Vagina (tissue), 2 donors: ENCODE data around the gene REX1BD. TPM values are rescaled to one million over a fixed set of nuclear protein-coding genes. Genes with fewer than 3 reads are reported as not detected.

ENCODE experiments used
- DNase-seq, 2 donors: peaks; one replicate each; pipeline ENCODE4 v3.0.0-alpha.2; 2017; ENCODE audit errors: extremely low spot score in 2 of 2
- H3K27ac ChIP-seq: fragments of 200-600 bp; sonication (generic); one replicate; pipeline ENCODE4 v1.5.1; 2019
- H3K27me3 ChIP-seq: fragments of 200-600 bp; sonication (generic); one replicate; pipeline ENCODE4 v1.5.1; 2019
- H3K36me3 ChIP-seq, 2 donors: fragments of 200-600 bp; sonication (generic); one replicate each; pipeline ENCODE4 v1.5.1; 2017 to 2019
- H3K4me1 ChIP-seq: fragments of 200-600 bp; sonication (generic); one replicate; pipeline ENCODE4 v1.5.1; 2019
- H3K4me3 ChIP-seq, 2 donors: fragments of 200-600 bp; sonication (generic); 1 replicate in 1 of 2; 2 replicates in 1 of 2; pipeline ENCODE4 v1.5.1; 2016 to 2019
- H3K9me3 ChIP-seq: fragments of 200-600 bp; sonication (generic); one replicate; pipeline ENCODE4 v1.5.1; 2019
- POLR2A ChIP-seq, 2 donors: fragments of 450-650 bp; IDR thresholded peaks; one replicate each; pipeline ENCODE4 v1.6.1; 2017; ENCODE audit warnings: antibody characterized with exemption in 2 of 2, mild to moderate bottlenecking in 2 of 2, moderate library complexity in 2 of 2
- POLR2AphosphoS5 ChIP-seq, 2 donors: sonication (generic); formaldehyde crosslinking; IDR thresholded peaks; one replicate each; pipeline ENCODE4 v1.9.0; 2017; ENCODE audit warnings: antibody characterized with exemption in 2 of 2, mild to moderate bottlenecking in 2 of 2, low read depth in 1 of 2; ENCODE audit not compliant: insufficient read depth in 1 of 2
- intact Hi-C: fragments of 100-400 bp; cut with DNase I; formaldehyde crosslinking; loops from one replicate; pipeline ENCODE4 v1.15.1; 2023
- total RNA-seq: library from RNA; depleted of rRNA; stranded (reverse); fragments of >200 nt; gene quantifications from one replicate; pipeline ENCODE4 v1.2.3, GENCODE V29; 2016
- TF ChIP-seq, protein P1 (sequence below), 3 experiments: fragments of 450-650 bp in 2 of 3; fragments of 200-600 bp in 1 of 3; sonication (generic) in 1 of 3; IDR thresholded peaks; one replicate each; pipeline ENCODE4 v1.5.1; 2017 to 2019; ENCODE audit warnings: antibody characterized with exemption in 3 of 3, mild to moderate bottlenecking in 2 of 3, moderate library complexity in 2 of 3

Gene REX1BD
- total RNA-seq, 1 donor from 2014 or later, result 124 TPM

DNA sequence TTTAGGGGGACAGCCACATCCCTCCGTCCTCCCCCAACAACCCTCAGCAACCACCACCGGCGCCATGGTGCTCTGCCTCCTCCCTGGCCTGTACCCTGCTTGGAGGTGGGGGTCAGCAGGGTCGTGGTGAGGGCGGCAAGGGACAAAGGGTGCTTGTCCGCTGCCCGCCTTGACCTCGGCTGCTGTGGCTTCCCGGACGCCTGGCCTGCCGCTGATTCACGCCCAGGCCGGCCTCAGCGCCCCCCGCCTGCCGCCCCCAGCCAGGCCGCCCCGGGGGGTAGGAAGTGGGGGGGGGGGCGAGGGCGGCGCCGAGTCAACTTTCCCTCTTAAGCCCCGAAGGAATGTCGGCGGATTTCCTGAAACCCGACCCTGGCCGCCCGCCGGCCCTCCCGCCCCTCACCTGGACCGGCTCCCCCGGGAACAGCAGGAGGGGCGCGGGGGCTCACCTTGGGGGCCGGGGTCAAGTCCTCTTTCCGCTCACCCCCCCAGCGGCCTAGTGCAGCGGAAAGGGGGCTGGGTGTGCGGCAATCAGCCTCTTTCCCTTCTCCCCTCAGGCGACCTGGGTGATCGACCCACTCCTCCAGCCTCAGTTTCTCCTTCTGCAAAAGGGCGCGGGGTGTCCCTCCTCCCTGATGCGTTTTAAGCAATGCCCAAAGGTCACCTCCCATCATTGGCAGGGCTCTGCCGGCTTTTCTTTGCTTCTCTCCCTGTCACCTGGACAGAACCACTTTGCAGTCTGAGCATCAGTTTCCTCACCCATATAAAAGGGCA is 22.1 kb downstream of the REX1BD start:
- intact Hi-C loops, result no loop called here
- Histone ChIP-seq H3K9me3 (no peaks in the 10 kb centered on the region), H3K4me3 (no peak overlapping the region), H3K27me3 (peaks cover 15% of the 10 kb centered on the region), H3K36me3 (no peaks in the 10 kb centered on the region), H3K27ac (no peak overlapping the region), H3K4me1 (peaks cover 43% of the 10 kb centered on the region)
- no peak for DNase-seq
- TF ChIP-seq POLR2A (IDR thresholded peaks at IDR 0.05) (no peak), POLR2AphosphoS5 (IDR thresholded peaks at IDR 0.05; ENCODE audit: insufficient read depth in 1 of 2, low read depth in 1 of 2) (no peak)
- TF ChIP-seq, protein P1, sequence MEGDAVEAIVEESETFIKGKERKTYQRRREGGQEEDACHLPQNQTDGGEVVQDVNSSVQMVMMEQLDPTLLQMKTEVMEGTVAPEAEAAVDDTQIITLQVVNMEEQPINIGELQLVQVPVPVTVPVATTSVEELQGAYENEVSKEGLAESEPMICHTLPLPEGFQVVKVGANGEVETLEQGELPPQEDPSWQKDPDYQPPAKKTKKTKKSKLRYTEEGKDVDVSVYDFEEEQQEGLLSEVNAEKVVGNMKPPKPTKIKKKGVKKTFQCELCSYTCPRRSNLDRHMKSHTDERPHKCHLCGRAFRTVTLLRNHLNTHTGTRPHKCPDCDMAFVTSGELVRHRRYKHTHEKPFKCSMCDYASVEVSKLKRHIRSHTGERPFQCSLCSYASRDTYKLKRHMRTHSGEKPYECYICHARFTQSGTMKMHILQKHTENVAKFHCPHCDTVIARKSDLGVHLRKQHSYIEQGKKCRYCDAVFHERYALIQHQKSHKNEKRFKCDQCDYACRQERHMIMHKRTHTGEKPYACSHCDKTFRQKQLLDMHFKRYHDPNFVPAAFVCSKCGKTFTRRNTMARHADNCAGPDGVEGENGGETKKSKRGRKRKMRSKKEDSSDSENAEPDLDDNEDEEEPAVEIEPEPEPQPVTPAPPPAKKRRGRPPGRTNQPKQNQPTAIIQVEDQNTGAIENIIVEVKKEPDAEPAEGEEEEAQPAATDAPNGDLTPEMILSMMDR (IDR thresholded peaks at IDR 0.05), result no peak

DNA sequence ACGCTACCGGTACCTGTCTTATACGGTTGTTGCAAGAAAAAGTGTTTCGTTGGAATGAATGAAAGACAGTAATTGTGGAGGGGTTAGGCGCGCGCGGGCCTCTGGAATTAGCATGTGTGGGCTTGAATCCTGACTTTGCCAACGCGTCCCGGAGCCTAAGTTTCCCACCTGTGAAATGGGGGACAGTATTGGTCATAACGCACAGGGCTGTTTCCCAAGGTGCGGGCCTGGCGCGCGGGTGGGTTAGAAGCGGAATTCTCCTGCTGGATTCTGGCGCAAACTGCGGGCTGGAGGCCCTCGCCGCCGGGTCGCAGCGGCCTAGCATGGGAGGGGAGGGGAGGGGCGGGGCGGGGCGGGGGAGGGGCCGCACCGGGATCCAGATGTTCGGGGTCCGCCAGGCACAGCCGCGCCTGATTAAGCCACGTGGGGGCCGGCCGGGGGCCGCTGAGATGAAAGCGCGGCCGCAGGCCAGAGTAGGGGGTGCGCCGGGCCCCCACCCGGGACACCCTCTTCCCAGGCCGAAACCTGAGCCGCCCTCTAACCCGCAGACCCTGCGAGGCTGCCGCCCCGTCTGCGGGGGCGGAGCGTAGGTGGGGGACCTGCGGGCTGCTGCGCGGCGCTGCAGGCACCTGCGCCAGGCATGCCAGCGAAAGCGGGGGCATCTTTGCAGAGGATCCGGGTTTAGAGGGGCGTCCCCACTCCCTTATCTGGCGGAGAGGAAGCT is 22.9 kb downstream of the REX1BD start:
- no peak overlapping the region for H3K4me3 ChIP-seq
- TF ChIP-seq, protein P1 (IDR thresholded peaks at IDR 0.05), result no peak
- TF ChIP-seq POLR2A (IDR thresholded peaks at IDR 0.05) (no peak), POLR2AphosphoS5 (IDR thresholded peaks at IDR 0.05; ENCODE audit: insufficient read depth in 1 of 2, low read depth in 1 of 2) (no peak)
- no peaks in the 10 kb centered on the region for H3K36me3 ChIP-seq
- no peaks in the 10 kb centered on the region for H3K9me3 ChIP-seq
- DNase-seq, result no peak
- intact Hi-C loops, result no loop called here
- H3K27ac ChIP-seq, result no peak overlapping the region
- peaks cover 43% of the 10 kb centered on the region for H3K4me1 ChIP-seq
- peaks cover 15% of the 10 kb centered on the region for H3K27me3 ChIP-seq

DNA sequence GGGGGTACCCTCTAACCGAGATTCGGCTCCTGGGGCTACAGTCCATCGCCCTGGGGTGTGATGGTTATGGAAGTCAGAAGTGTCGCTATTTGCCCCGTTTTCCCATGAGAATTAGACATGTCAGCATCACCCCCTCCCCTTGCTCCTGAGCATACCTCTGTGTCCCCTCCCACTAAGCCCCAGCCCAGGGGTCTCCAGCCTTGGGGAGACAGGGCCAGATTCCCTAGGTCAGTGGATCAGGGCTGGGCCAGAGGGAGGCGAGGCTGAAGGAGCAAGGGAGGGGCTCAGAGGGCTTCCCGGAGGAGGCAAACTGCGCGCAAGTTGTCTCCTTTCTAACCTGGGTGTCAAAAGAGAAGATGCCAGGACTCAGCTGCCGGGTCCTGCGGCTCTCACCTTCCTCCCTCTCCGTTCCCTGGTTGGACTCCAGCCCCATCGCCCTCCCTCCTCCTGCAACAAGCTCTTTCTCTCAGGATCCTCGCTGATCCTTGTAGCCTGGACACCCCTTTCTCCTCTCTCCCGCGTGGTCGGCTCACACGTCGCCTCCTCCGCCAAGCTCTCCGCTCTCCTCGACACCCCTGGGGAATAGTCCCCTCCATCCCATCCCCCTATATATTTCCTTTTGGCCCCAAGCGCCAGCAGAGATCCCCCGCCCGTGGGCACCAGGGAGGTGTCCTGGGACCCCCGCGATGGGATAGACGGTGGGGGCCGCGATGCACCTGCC is 23.6 kb downstream of the REX1BD start:
- TF ChIP-seq POLR2A (IDR thresholded peaks at IDR 0.05), result no peak
- TF ChIP-seq, protein P1 (IDR thresholded peaks at IDR 0.05), result no peak
- TF ChIP-seq POLR2AphosphoS5 (IDR thresholded peaks at IDR 0.05; ENCODE audit: insufficient read depth in 1 of 2, low read depth in 1 of 2), result no peak
- peak overlapping the region; percentile 40 to 65 for H3K4me3 ChIP-seq
- intact Hi-C loops, result no loop called here
- no peak for DNase-seq
- no peak overlapping the region for H3K27ac ChIP-seq
- H3K36me3 ChIP-seq, result no peaks in the 10 kb centered on the region
- H3K9me3 ChIP-seq, result no peaks in the 10 kb centered on the region
- peaks cover 39% of the 10 kb centered on the region for H3K4me1 ChIP-seq
- H3K27me3 ChIP-seq, result peaks cover 15% of the 10 kb centered on the region

DNA sequence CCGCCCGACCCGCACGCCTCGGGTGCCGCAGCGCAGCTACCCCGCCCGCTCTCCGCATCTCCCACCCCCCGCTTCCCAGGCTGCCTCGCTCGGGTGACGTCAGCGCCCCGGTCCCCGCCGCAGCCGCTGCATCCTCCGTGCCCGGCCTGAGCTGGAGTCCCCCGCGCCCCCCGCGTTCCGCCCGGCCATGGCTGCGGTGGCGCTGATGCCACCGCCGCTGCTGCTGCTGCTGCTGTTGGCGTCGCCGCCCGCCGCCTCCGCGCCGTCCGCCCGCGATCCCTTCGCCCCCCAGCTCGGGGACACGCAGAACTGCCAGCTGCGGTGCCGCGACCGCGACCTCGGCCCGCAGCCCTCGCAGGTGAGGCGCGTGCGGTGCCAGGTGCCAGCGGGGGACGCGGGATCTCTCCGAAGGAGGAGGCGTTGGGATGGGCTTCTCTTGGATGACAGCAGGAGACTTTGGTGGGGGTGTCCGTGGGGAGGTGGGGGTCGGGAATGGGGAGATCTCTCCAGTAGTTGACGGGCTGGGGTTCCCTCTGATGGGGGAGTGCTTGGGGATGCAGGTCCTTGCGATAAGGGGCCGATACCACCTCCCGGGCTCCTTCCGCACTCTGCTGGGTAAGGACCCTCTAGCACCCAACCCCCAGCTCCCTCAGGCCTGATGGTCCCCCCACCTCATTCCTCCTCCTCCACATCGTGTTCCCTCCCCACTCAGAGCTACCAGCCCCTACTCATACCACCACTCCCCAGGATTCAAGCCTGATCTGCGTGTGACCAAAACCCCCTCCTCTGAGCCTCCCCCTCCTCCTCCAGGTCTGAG is 24.4 kb downstream of the REX1BD start, which contains the start of gene TMEM59L:
Gene TMEM59L, plus strand, starts transcription at position 99 of the 817 bp plus-strand sequence. Its CDS starts 89 bp downstream, at position 188.
- Histone ChIP-seq H3K27me3 (peaks cover 15% of the 10 kb centered on the region), H3K4me1 (peaks cover 32% of the 10 kb centered on the region), H3K36me3 (no peaks in the 10 kb centered on the region), H3K4me3 (peak within 1 kb of the TSS; percentile 40 to 65), H3K27ac (no peak within 1 kb of the TSS), H3K9me3 (no peaks in the 10 kb centered on the region)
- TF ChIP-seq POLR2A (IDR thresholded peaks at IDR 0.05) (no peak), POLR2AphosphoS5 (IDR thresholded peaks at IDR 0.05; ENCODE audit: insufficient read depth in 1 of 2, low read depth in 1 of 2) (no peak)
- TF ChIP-seq, protein P1 (IDR thresholded peaks at IDR 0.05), result no peak
- DNase-seq, result no peak
- intact Hi-C loops, result no loop called here
